GM23338 (cell line): ENCODE results near the gene FAXC. TPM values are rescaled to one million over a fixed set of nuclear protein-coding genes. Genes with fewer than 3 reads are reported as not detected.

Source experiments
- ATAC-seq: fragments of 200-7000 bp; cut with Tn5 transposase; 3 replicates; pipeline ENCODE4 v1.9.1; 2020
- DNase-seq: peaks from one replicate; pipeline ENCODE4 v3.0.0-alpha.2; 2015; ENCODE audit warnings: low spot score
- H2AFZ ChIP-seq: fragments of 200-600 bp; sonication (generic); 2 replicates; pipeline ENCODE4 v1.8.0; 2016; ENCODE audit warnings: antibody characterized with exemption, mild to moderate bottlenecking, moderate library complexity
- H3F3A ChIP-seq: fragments of 200-600 bp; sonication (generic); replicated peaks from 2 replicates; pipeline ENCODE4 v1.8.0; 2017; ENCODE audit warnings: antibody characterized with exemption, mixed run types, low read depth
- H3K27ac ChIP-seq: fragments of 200-600 bp; sonication (generic); 2 replicates; pipeline ENCODE4 v1.6.1; 2016; ENCODE audit warnings: low read depth
- H3K27me3 ChIP-seq: fragments of 200-600 bp; sonication (generic); 2 replicates; pipeline ENCODE4 v1.8.0; 2016; ENCODE audit warnings: mild to moderate bottlenecking, mixed run types, moderate library complexity; ENCODE audit not compliant: insufficient read depth
- H3K36me3 ChIP-seq: fragments of 200-600 bp; sonication (generic); 2 replicates; pipeline ENCODE4 v1.8.0; 2016; ENCODE audit warnings: mild to moderate bottlenecking; ENCODE audit not compliant: insufficient read depth
- H3K4me1 ChIP-seq: fragments of 200-600 bp; sonication (generic); 2 replicates; pipeline ENCODE4 v1.8.0; 2016; ENCODE audit warnings: mild to moderate bottlenecking, moderate library complexity; ENCODE audit not compliant: insufficient read depth
- H3K4me2 ChIP-seq: fragments of 200-600 bp; sonication (generic); 2 replicates; pipeline ENCODE4 v1.7.1; 2017; ENCODE audit warnings: mixed run types
- H3K4me3 ChIP-seq: fragments of 200-600 bp; sonication (generic); 2 replicates; pipeline ENCODE4 v1.6.1; 2016; ENCODE audit warnings: mixed run types
- H3K79me2 ChIP-seq: fragments of 200-600 bp; sonication (generic); replicated peaks from 2 replicates; pipeline ENCODE4 v1.8.0; 2017; ENCODE audit warnings: mild to moderate bottlenecking; ENCODE audit not compliant: insufficient read depth
- H3K9me2 ChIP-seq: fragments of 200-600 bp; sonication (generic); 2 replicates; pipeline ENCODE4 v1.8.0; 2017; ENCODE audit not compliant: insufficient read depth
- H4K20me1 ChIP-seq: fragments of 200-600 bp; sonication (generic); replicated peaks from 2 replicates; pipeline ENCODE4 v1.8.0; 2017; ENCODE audit warnings: mild to moderate bottlenecking; ENCODE audit not compliant: insufficient read depth
- H3K27ac Mint-ChIP-seq: 2 replicates; pipeline ENCODE4 v1.8.0; 2020; ENCODE audit warnings: inconsistent platforms, mild to moderate bottlenecking, moderate library complexity, mixed read lengths
- H3K27me3 Mint-ChIP-seq: 3 replicates; pipeline ENCODE4 v1.8.0; 2022; ENCODE audit warnings: low read depth, mild to moderate bottlenecking, moderate library complexity, mixed read lengths, inconsistent platforms; ENCODE audit not compliant: insufficient read depth, poor library complexity
- H3K36me3 Mint-ChIP-seq: 3 replicates; pipeline ENCODE4 v1.8.0; 2021; ENCODE audit warnings: low read depth, mild to moderate bottlenecking, inconsistent platforms, moderate library complexity, mixed read lengths
- H3K4me1 Mint-ChIP-seq: 3 replicates; pipeline ENCODE4 v1.8.0; 2020; ENCODE audit warnings: mild to moderate bottlenecking, inconsistent platforms, mixed read lengths
- H3K4me3 Mint-ChIP-seq: 3 replicates; pipeline ENCODE4 v1.8.0; 2021; ENCODE audit warnings: moderate library complexity, mild to moderate bottlenecking, inconsistent platforms, mixed read lengths
- H3K9me3 Mint-ChIP-seq: 3 replicates; pipeline ENCODE4 v1.8.0; 2020; ENCODE audit warnings: moderate library complexity, mild to moderate bottlenecking, inconsistent platforms, mixed read lengths
- CREB1 ChIP-seq: fragments of 250-450 bp; sonication (Bioruptor Pico); IDR thresholded peaks from 2 replicates; pipeline ENCODE4 v1.5.0; 2020; ENCODE audit warnings: low read depth, mild to moderate bottlenecking, moderate library complexity
- CTCF ChIP-seq, 2 experiments: fragments of 200-600 bp in 1 of 2; sonication (generic) in 1 of 2; conservative IDR thresholded peaks; 2 replicates each; pipeline versions ENCODE4 v1.5.1 to v1.6.1; 2016 to 2017; ENCODE audit warnings: antibody characterized with exemption in 2 of 2, low read depth in 2 of 2, mild to moderate bottlenecking in 2 of 2, moderate library complexity in 1 of 2
- ETS1 ChIP-seq: IDR thresholded peaks from 2 replicates; pipeline ENCODE4 v1.6.1; 2016; ENCODE audit warnings: antibody characterized with exemption
- EZH2 ChIP-seq: fragments of 200-600 bp; sonication (generic); IDR thresholded peaks from one replicate; pipeline ENCODE4 v1.8.0; 2017; ENCODE audit warnings: antibody characterized with exemption, mild to moderate bottlenecking, low read depth; ENCODE audit not compliant: unreplicated experiment
- POLR2AphosphoS5 ChIP-seq: IDR thresholded peaks from 2 replicates; pipeline ENCODE4 v1.6.1; 2016; ENCODE audit warnings: antibody characterized with exemption, low read depth
- ZNF114 ChIP-seq: fragments of 250-450 bp; sonication (Bioruptor Pico); IDR thresholded peaks from 2 replicates; pipeline ENCODE4 v1.5.0; 2020; ENCODE audit warnings: mild to moderate bottlenecking, moderate library complexity
- ZNF462 ChIP-seq: fragments of 250-450 bp; sonication (Bioruptor Pico); IDR thresholded peaks from 2 replicates; pipeline ENCODE4 v1.5.0; 2020; ENCODE audit warnings: mild to moderate bottlenecking, moderate library complexity
- polyA plus RNA-seq: library from polyadenylated mRNA; unstranded; fragments of >200 nt; fragmentation: Nextera tagmentation; extraction: Ambion mirVana; gene quantifications from 2 replicates; pipeline ENCODE4 v1.2.1, GENCODE V29; 2016
- total RNA-seq: library from RNA; depleted of rRNA; stranded (reverse); fragments of >200 nt; shearing (Covaris generic); gene quantifications from 2 replicates; pipeline ENCODE4 v1.2.3, GENCODE V29; 2014

Gene FAXC
- total and polyA plus RNA-seq, 2 experiments from 2014 or later, result 10.5 to 15.2 TPM

GRCh38 chr6:99393698-99394531, 44.4 kb upstream of the FAXC start, which contains the start of gene COQ3:
Gene COQ3 (minus strand): TSS chr6:99394195. CDS start chr6:99394179, 16 bp downstream.
- TF ChIP-seq POLR2AphosphoS5, result peak; percentile 84
- TF ChIP-seq ZNF114, result no peak
- TF ChIP-seq CREB1 (CRISPR knock-in tag), result peak; percentile 41
- TF ChIP-seq CTCF (conservative IDR thresholded peaks at IDR 0.05; ENCODE audit: low read depth in 2 of 2), result no peak
- TF ChIP-seq ETS1, result no peak; the same call in 1 of the 2 replicates
- TF ChIP-seq ZNF462 (CRISPR knock-in tag), result no peak
- TF ChIP-seq EZH2, result no peak
- H3K4me1 Mint-ChIP-seq, result peaks cover 4% of the 10 kb centered on the region

More at GRCh38 chr6:99393698-99394531, 44.4 kb upstream of the FAXC start, which contains the start of gene COQ3:
- peak within 1 kb of the TSS; percentile 96 for H3K4me3 Mint-ChIP-seq
- H3K27ac Mint-ChIP-seq, result peak within 1 kb of the TSS; percentile 99
- H2AFZ ChIP-seq, result peak within 1 kb of the TSS; percentile 84
- H3K27ac ChIP-seq, result peak within 1 kb of the TSS; percentile 98
- no peaks in the 10 kb centered on the region for H3K27me3 ChIP-seq
- peak; percentile 96 for DNase-seq
- H3K9me3 Mint-ChIP-seq, result no peaks in the 10 kb centered on the region
- H3K36me3 Mint-ChIP-seq, result peaks cover 2% of the 10 kb centered on the region; the same call in 2 of the 3 replicates
- peaks cover 15% of the 10 kb centered on the region for H3K27me3 Mint-ChIP-seq
- no peaks in the 10 kb centered on the region for H3K9me2 ChIP-seq
- no peaks in the 10 kb centered on the region; the same call in 1 of the 2 replicates for H3K36me3 ChIP-seq
- no peaks in the 10 kb centered on the region for H4K20me1 ChIP-seq
- peak within 1 kb of the TSS; percentile 82 for H3K4me3 ChIP-seq
- ATAC-seq, result peak; percentile 96
- peaks cover 7% of the 10 kb centered on the region; the same call in 1 of the 2 replicates for H3K79me2 ChIP-seq
- H3K4me2 ChIP-seq, result peak within 1 kb of the TSS; percentile 84
- peaks cover 19% of the 10 kb centered on the region; the same call in 1 of the 2 replicates for H3F3A ChIP-seq
- H3K4me1 ChIP-seq, result 0 out of 2 replicates have a peak, but pooled peaks cover 5% of the 10 kb centered on the region
